GM18511 (cell line): ENCODE measurements around the gene HECTD1.

Experiments used
- ATAC-seq: cut with Tn5 transposase; IDR thresholded peaks from one replicate; pipeline ENCODE4 v1.9.1; 2021; ENCODE audit warnings: mild to moderate bottlenecking, moderate library complexity; ENCODE audit not compliant: unreplicated experiment

Gene HECTD1

GRCh38 chr14:31161274-31161673, 46.3 kb downstream of the HECTD1 start:
- ATAC-seq, result no peak

- ATAC-seq, result no peak
Measured at GRCh38 chr14:31159682-31160296, 47.8 kb downstream of the HECTD1 start.

GRCh38 chr14:31154956-31155355, 52.6 kb downstream of the HECTD1 start:
- ATAC-seq, result no peak

GRCh38 chr14:31142455-31143087, 65.0 kb downstream of the HECTD1 start:
- ATAC-seq, result no peak

- ATAC-seq, result no peak
Measured at GRCh38 chr14:31139301-31139847, 68.2 kb downstream of the HECTD1 start.

GRCh38 chr14:31138301-31138700, 69.3 kb downstream of the HECTD1 start:
- no peak for ATAC-seq

- no peak for ATAC-seq
Measured at GRCh38 chr14:31137214-31137889, 70.2 kb downstream of the HECTD1 start.

GRCh38 chr14:31133133-31133532, 74.5 kb downstream of the HECTD1 start:
- no peak for ATAC-seq

GRCh38 chr14:31128601-31129526, 78.7 kb downstream of the HECTD1 start:
- no peak for ATAC-seq

GRCh38 chr14:31127690-31128089, 79.9 kb downstream of the HECTD1 start:
- peak; percentile 78 for ATAC-seq

GRCh38 chr14:31126680-31127079, 80.9 kb downstream of the HECTD1 start:
- ATAC-seq, result no peak

- ATAC-seq, result no peak
Measured at GRCh38 chr14:31125231-31125630, 82.4 kb downstream of the HECTD1 start.

GRCh38 chr14:31124197-31124596, 83.4 kb downstream of the HECTD1 start:
- ATAC-seq, result no peak

- no peak for ATAC-seq
Measured at GRCh38 chr14:31122921-31123320, 84.7 kb downstream of the HECTD1 start.

- ATAC-seq, result no peak
Measured at GRCh38 chr14:31122098-31122611, 85.4 kb downstream of the HECTD1 start.

GRCh38 chr14:31118892-31119291, 88.7 kb downstream of the HECTD1 start:
- ATAC-seq, result no peak

GRCh38 chr14:31113794-31114193, 93.8 kb downstream of the HECTD1 start:
- no peak for ATAC-seq

- no peak for ATAC-seq
Measured at GRCh38 chr14:31110872-31111271, 96.7 kb downstream of the HECTD1 start.

- no peak for ATAC-seq
Measured at GRCh38 chr14:31109257-31109656, 98.3 kb downstream of the HECTD1 start.

GRCh38 chr14:31106768-31107167, 100.8 kb downstream of the HECTD1 start:
- no peak for ATAC-seq

GRCh38 chr14:31097081-31097480, 110.5 kb downstream of the HECTD1 start:
- ATAC-seq, result no peak
